OCI-LY3 (cell line): ENCODE data around the gene PNLIPRP2.

Source experiments
- H2AFZ ChIP-seq: fragments of 200-600, 300-600 bp; shearing (Covaris generic); 2 replicates; pipeline ENCODE4 v1.6.0; 2014; ENCODE audit warnings: antibody characterized with exemption, low read depth, low read length
- H3K27ac ChIP-seq: fragments of 200-600, 300-600 bp; sonication (generic); 2 replicates; pipeline ENCODE4 v1.5.1; 2014; ENCODE audit warnings: mild to moderate bottlenecking, low read length, moderate library complexity, mixed read lengths
- H3K27me3 ChIP-seq: fragments of 200-600, 300-600 bp; sonication (generic); 2 replicates; pipeline ENCODE4 v1.6.1; 2014; ENCODE audit warnings: low read depth, low read length, mixed read lengths
- H3K36me3 ChIP-seq: fragments of 200-600, 300-600 bp; sonication (generic); replicated peaks from 2 replicates; pipeline ENCODE3; 2014; ENCODE audit warnings: low read depth, low read length, mixed read lengths
- H3K4me1 ChIP-seq: fragments of 300-600, 200-600 bp; sonication (generic); 2 replicates; pipeline ENCODE4 v1.6.1; 2014; ENCODE audit warnings: low read length, mixed read lengths
- H3K4me2 ChIP-seq: fragments of 200-600, 300-600 bp; sonication (generic); 2 replicates; pipeline ENCODE4 v1.6.1; 2014; ENCODE audit warnings: low read length, mixed read lengths
- H3K4me3 ChIP-seq: fragments of 300-600, 200-600 bp; sonication (generic); 2 replicates; pipeline ENCODE4 v1.5.1; 2014; ENCODE audit warnings: antibody characterized with exemption, mild to moderate bottlenecking, low read length, moderate library complexity
- H3K79me2 ChIP-seq: fragments of 300-600, 200-600 bp; shearing (Covaris generic); 2 replicates; pipeline ENCODE4 v1.6.1; 2014; ENCODE audit warnings: mild to moderate bottlenecking, low read length, mixed read lengths
- H3K9ac ChIP-seq: fragments of 300-600, 200-600 bp; shearing (Covaris generic); 2 replicates; pipeline ENCODE4 v1.6.0; 2014; ENCODE audit warnings: mild to moderate bottlenecking, low read length, moderate library complexity
- H3K9me3 ChIP-seq: fragments of 200-600, 300-600 bp; shearing (Covaris generic); 2 replicates; pipeline ENCODE4 v1.6.1; 2014; ENCODE audit warnings: low read length, mixed read lengths; ENCODE audit not compliant: insufficient read depth
- H4K20me1 ChIP-seq: fragments of 200-600, 300-600 bp; sonication (generic); 2 replicates; pipeline ENCODE4 v1.6.1; 2016; ENCODE audit warnings: low read length, mixed read lengths; ENCODE audit not compliant: insufficient read depth
- EZH2phosphoT487 ChIP-seq: fragments of 200-600 bp; shearing (Covaris generic); IDR thresholded peaks from 2 replicates; pipeline ENCODE4 v1.6.1; 2018; ENCODE audit warnings: antibody characterized with exemption, mixed run types, low read depth
- TF ChIP-seq, protein P1 (sequence below): fragments of 200-600, 300-600 bp; sonication (generic); IDR thresholded peaks from 2 replicates; pipeline ENCODE4 v1.5.1; 2014; ENCODE audit warnings: antibody characterized with exemption, low read length, low read depth

The PNLIPRP2 gene

DNA sequence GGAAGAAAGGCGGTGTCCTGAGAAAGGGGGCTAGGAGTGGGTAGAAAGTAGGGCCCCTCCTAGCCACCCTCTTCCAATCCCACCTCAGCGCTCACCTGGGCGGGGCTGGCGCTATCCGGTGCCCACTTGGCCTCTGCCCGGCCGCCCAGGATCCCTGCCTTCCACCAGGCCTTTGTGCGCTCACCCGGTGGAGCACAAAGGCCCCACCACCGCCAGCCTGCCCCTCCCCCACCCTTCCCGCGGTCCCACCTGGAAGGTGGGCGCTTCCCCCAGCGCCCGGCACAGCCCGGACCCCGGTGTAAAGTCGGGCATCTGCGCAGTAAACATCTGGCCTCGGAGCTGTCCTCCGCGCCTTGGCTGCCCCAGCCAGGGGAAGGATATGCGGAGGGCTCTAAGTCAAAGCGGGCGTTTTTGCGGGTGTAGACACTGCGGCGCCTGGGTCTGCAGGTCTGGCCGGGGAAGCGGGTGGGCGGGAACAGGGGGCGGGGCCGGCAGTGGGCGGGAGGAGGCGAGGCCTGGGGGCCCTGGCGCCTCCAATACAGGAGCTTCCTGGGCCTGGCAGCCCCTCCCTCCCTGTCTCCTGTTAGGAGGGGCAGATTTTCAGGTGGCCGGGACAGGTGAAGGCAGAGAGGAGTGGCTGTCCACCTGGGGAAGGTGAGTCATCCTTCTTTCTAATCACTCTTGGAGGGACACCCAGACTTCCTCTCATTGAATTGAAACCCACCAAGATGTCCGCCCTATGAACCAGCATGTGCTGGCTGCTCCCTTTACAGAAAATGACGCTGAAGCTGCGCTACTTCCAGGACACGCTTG, 49.3 kb downstream of the PNLIPRP2 start:
- H3K36me3 ChIP-seq = no peaks in the 10 kb centered on the region
- no peak overlapping the region for H3K9ac ChIP-seq
- H3K27ac ChIP-seq = no peak overlapping the region
- H4K20me1 ChIP-seq = no peaks in the 10 kb centered on the region
- H3K79me2 ChIP-seq = no peaks in the 10 kb centered on the region
- H3K4me3 ChIP-seq = no peak overlapping the region
- H3K4me1 ChIP-seq = no peaks in the 10 kb centered on the region
- no peak overlapping the region for H3K4me2 ChIP-seq
- H3K27me3 ChIP-seq = no peaks in the 10 kb centered on the region
- H2AFZ ChIP-seq = no peak overlapping the region
- no peaks in the 10 kb centered on the region for H3K9me3 ChIP-seq
- no peak for TF ChIP-seq EZH2phosphoT487
- TF ChIP-seq, protein P1, sequence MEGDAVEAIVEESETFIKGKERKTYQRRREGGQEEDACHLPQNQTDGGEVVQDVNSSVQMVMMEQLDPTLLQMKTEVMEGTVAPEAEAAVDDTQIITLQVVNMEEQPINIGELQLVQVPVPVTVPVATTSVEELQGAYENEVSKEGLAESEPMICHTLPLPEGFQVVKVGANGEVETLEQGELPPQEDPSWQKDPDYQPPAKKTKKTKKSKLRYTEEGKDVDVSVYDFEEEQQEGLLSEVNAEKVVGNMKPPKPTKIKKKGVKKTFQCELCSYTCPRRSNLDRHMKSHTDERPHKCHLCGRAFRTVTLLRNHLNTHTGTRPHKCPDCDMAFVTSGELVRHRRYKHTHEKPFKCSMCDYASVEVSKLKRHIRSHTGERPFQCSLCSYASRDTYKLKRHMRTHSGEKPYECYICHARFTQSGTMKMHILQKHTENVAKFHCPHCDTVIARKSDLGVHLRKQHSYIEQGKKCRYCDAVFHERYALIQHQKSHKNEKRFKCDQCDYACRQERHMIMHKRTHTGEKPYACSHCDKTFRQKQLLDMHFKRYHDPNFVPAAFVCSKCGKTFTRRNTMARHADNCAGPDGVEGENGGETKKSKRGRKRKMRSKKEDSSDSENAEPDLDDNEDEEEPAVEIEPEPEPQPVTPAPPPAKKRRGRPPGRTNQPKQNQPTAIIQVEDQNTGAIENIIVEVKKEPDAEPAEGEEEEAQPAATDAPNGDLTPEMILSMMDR = no peak

DNA sequence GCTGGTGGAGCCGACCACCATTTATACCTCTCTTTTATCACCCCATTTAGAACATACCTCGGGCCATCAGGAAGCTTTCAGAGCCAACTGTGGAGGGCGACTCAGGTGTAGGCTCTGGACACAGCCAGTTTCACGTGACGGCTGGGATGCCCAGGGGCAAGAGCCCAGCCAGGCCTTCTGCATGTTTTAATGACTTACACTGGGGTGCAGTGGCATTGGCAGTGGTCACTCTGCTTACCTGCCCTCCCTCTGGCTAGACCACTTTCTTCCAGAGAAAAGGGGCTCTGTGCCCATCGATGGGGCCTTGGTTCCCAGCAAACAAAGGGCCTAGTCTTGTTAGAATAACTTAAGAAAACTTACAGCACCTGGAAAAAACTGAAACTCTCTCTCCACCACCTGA, 50.0 kb downstream of the PNLIPRP2 start:
- Histone ChIP-seq H3K9me3 (no peaks in the 10 kb centered on the region), H3K4me1 (no peaks in the 10 kb centered on the region), H3K9ac (no peak overlapping the region), H3K36me3 (no peaks in the 10 kb centered on the region), H3K4me2 (no peak overlapping the region), H3K4me3 (no peak overlapping the region), H3K27ac (no peak overlapping the region), H4K20me1 (no peaks in the 10 kb centered on the region), H3K27me3 (no peaks in the 10 kb centered on the region), H3K79me2 (no peaks in the 10 kb centered on the region), H2AFZ (no peak overlapping the region)
- TF ChIP-seq, protein P1 = no peak
- no peak for TF ChIP-seq EZH2phosphoT487

DNA sequence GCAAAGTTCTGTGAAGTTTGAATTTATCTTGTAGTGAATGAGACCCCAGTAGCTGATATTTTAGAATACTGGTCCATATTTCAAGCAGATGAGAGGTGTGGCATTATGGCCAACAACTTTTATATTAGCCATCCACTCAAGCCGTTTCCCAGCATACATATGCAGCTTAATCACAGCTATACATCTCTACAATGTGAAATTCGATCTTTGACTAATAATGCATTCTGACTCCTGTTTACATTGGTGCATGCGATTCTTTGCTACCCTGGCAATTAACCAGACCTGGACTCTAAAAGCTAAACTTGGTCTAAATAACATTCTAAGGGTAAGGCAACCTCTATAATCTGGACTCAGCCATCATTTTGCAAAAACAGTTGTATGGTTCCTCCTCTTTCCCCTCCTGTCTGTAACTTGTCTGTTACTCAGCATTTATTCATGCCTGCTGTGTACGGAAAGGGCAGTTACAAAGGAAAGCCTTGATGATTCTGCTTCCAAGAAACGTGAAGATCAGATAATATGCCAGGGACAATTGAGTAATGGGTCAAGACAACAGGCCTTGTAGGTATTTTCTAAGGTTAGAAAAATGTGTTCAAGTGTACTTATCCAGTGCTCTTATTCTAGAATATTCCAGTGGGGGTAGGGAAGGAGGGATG, 50.6 kb downstream of the PNLIPRP2 start:
- Histone ChIP-seq H4K20me1 (no peaks in the 10 kb centered on the region), H3K36me3 (no peaks in the 10 kb centered on the region), H3K27ac (no peak overlapping the region), H3K4me2 (no peak overlapping the region), H3K4me3 (no peak overlapping the region), H3K27me3 (no peaks in the 10 kb centered on the region), H2AFZ (no peak overlapping the region), H3K9me3 (no peaks in the 10 kb centered on the region), H3K9ac (no peak overlapping the region), H3K4me1 (no peaks in the 10 kb centered on the region), H3K79me2 (no peaks in the 10 kb centered on the region)
- no peak for TF ChIP-seq EZH2phosphoT487
- TF ChIP-seq, protein P1 = no peak

DNA sequence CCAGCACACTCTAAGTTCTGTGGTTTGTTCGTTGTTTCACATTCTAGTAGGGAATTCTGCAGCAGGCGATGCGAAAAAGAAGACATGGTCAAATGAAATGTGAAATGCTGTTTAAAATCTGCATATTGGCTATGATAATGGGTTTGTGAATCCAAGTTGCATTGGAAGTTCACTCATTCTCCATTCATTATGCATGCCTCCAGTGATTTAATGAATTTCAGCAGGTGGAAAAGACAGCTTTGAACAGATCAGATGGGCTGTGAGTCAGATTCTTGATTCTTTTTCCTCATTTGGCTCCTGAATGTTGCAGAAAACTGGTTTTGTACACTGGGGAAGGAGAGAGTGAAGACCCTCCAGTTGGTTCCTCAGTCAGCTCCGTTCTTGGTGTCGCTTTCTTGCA, 52.1 kb downstream of the PNLIPRP2 start:
- no peak for TF ChIP-seq EZH2phosphoT487
- TF ChIP-seq, protein P1 = no peak

More for the DNA sequence above, 52.1 kb downstream of the PNLIPRP2 start:
- no peaks in the 10 kb centered on the region for H3K79me2 ChIP-seq
- H3K27me3 ChIP-seq = no peaks in the 10 kb centered on the region
- H3K4me3 ChIP-seq = no peak overlapping the region
- H3K36me3 ChIP-seq = no peaks in the 10 kb centered on the region
- H2AFZ ChIP-seq = no peak overlapping the region
- no peak overlapping the region for H3K9ac ChIP-seq
- H3K4me1 ChIP-seq = no peaks in the 10 kb centered on the region
- H3K4me2 ChIP-seq = no peak overlapping the region
- no peak overlapping the region for H3K27ac ChIP-seq
- H4K20me1 ChIP-seq = no peaks in the 10 kb centered on the region
- no peaks in the 10 kb centered on the region for H3K9me3 ChIP-seq
